Measurements from ENCODE around the gene SDCCAG8.

The SDCCAG8 gene

DNA sequence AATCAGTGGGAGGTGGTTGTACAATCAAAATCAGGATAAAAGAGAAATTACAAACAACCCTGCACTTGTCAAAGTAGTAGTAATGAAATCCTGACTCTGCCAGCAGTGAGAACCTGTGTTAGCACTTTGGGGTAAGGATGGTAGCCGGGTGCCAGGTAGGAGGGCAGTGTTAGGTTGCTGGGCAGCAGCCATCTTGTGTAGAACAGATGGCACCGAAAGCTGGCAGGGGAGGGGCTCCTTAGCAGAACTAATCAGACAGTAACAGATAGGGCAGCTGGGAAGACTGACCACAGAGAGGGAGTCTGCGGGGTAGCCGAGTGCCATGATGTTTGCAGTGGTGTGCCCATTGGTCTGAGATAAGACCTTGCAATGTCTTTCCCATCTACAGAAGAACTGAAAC is 137.3 kb downstream of the SDCCAG8 start:
- no peak for DNase-seq
- Histone ChIP-seq H3K27me3 (no peaks in the 10 kb centered on the region), H3K36me3 (no peaks in the 10 kb centered on the region), H3K4me3 (ENCODE audit: low read depth, low read length) (no peak overlapping the region), H3K4me1 (no peaks in the 10 kb centered on the region), H3K9me3 (no peaks in the 10 kb centered on the region)
- TF ChIP-seq, protein P1, sequence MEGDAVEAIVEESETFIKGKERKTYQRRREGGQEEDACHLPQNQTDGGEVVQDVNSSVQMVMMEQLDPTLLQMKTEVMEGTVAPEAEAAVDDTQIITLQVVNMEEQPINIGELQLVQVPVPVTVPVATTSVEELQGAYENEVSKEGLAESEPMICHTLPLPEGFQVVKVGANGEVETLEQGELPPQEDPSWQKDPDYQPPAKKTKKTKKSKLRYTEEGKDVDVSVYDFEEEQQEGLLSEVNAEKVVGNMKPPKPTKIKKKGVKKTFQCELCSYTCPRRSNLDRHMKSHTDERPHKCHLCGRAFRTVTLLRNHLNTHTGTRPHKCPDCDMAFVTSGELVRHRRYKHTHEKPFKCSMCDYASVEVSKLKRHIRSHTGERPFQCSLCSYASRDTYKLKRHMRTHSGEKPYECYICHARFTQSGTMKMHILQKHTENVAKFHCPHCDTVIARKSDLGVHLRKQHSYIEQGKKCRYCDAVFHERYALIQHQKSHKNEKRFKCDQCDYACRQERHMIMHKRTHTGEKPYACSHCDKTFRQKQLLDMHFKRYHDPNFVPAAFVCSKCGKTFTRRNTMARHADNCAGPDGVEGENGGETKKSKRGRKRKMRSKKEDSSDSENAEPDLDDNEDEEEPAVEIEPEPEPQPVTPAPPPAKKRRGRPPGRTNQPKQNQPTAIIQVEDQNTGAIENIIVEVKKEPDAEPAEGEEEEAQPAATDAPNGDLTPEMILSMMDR (IDR thresholded peaks at IDR 0.05; ENCODE audit: low read depth, low read length), result no peak

DNA sequence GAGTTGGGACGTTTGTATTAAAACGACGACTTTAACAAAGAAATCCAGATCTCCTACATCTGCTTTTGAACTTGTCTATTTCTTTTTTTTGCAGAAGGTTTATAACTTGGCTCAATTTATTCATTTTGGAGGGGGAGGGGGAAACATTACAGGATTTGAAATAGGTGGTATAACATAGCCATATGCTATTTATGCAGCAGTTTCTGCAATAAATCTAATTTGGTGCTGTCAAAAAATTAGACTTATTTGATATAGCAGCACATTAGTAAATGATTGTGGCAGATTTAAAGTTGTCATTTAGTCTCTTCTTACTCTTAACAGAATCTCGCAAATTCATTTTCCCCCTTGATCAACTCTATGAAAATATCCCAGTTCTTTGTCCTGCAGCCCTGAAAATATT is 138.2 kb downstream of the SDCCAG8 start:
- TF ChIP-seq, protein P1 (IDR thresholded peaks at IDR 0.05; ENCODE audit: low read depth, low read length), result no peak
- Histone ChIP-seq H3K27me3 (no peaks in the 10 kb centered on the region), H3K36me3 (no peaks in the 10 kb centered on the region), H3K4me1 (no peaks in the 10 kb centered on the region), H3K9me3 (no peaks in the 10 kb centered on the region), H3K4me3 (ENCODE audit: low read depth, low read length) (no peak overlapping the region)
- no peak for DNase-seq

DNA sequence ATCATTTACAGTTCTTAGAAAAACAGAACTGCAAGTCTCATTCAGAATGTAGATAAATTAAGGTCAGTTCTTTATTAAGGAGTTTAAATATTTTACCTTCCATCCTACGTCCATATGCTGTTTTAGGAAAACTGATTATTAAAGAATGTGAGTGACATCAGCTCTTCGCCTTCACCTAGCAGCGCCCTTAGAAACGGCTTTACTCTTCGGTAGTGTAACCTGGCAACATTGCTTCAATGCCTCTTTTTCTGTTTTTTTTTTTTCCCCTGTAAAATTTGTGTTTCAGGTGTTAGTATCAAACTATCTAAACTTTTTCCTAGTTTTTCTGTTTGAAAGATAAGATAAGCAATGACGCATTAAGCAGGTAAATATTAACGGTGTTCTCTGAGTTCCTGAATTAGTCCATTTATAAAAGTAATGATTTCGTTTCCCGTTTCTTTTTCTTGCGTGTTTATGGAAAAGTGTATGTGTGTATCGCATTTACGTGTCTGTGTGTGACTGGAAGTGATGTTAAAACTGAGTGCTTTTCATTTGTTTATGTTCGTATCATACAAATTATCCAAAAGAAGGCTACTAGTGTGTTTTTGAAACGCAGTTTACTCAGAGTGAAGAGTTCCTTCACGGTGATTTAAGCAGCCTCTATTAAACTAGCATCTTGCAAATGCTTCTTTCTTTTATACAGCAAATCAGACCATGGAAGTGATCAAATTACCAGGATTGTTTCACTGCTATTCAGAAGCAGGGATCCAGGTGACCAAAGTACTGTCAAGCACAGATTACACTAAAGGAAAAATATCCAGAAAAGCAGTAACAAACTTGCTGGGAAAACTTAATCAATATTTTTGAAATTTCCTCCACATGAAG is 139.0 kb downstream of the SDCCAG8 start:
- no peaks in the 10 kb centered on the region for H3K4me1 ChIP-seq
- TF ChIP-seq, protein P1 (IDR thresholded peaks at IDR 0.05; ENCODE audit: low read depth, low read length), result no peak
- no peak for DNase-seq
- no peak overlapping the region for H3K4me3 ChIP-seq (ENCODE audit: low read depth, low read length)
- no peaks in the 10 kb centered on the region; the same call in 1 of the 2 replicates for H3K36me3 ChIP-seq
- no peaks in the 10 kb centered on the region for H3K27me3 ChIP-seq
- no peaks in the 10 kb centered on the region for H3K9me3 ChIP-seq

DNA sequence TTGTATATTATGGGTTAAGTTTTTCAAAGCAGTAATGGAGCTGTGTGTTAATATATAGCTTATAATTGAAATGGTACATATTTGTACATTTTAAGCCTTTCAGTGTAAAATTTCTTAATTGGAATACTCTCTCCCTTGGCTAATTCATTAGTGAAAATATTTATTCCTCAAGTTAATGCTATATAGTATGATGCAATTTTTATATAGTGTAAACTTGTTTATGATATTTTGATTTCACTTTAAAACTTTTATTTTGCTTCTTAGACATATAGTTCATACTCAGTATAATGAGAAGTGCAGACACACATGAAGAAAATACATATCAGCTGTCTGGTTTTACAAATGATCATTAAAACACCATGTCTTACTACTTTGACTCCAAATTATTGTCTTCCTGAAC is 140.6 kb downstream of the SDCCAG8 start:
- no peak for DNase-seq
- Histone ChIP-seq H3K4me3 (ENCODE audit: low read depth, low read length) (no peak overlapping the region), H3K27me3 (no peaks in the 10 kb centered on the region), H3K9me3 (no peaks in the 10 kb centered on the region), H3K36me3 (no peaks in the 10 kb centered on the region; the same call in 1 of the 2 replicates), H3K4me1 (no peaks in the 10 kb centered on the region)
- TF ChIP-seq, protein P1 (IDR thresholded peaks at IDR 0.05; ENCODE audit: low read depth, low read length), result no peak

DNA sequence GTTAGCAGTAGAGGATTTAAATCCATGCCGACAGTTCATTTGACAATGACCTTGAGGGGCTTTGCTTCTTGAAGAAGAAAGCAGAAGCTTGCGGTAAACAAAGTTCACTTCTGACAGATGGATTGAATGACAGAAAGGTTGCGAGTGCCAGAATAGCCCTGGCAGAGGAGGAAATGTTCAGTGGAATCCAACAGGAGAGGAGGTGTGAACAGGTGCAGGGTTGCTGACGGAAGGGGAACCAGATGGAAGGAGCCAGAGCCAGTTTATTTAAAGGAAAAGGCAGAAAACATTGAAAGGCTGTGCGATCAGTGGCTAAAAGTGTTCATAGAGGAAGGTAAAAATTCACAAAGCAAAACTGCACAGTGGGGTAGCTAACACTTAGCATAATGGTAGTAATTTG is 141.0 kb downstream of the SDCCAG8 start:
- Histone ChIP-seq H3K9me3 (no peaks in the 10 kb centered on the region), H3K4me1 (no peaks in the 10 kb centered on the region), H3K4me3 (ENCODE audit: low read depth, low read length) (no peak overlapping the region), H3K36me3 (no peaks in the 10 kb centered on the region; the same call in 1 of the 2 replicates), H3K27me3 (no peaks in the 10 kb centered on the region)
- DNase-seq, result no peak
- TF ChIP-seq, protein P1 (IDR thresholded peaks at IDR 0.05; ENCODE audit: low read depth, low read length), result no peak

Measured in BE2C (cell line).